Measurements from ENCODE around the gene SRL.
A peak's percentile ranks its signal among the peaks of the same experiment; 100 is the strongest.

Gene SRL

GRCh38 chr16:4241928-4242283 lies at the start of gene SRL:
TSS of gene SRL (minus strand) at chr16:4242080. CDS start at chr16:4242067, 13 bp downstream.
- no peak for DNase-seq

GRCh38 chr16:4290236-4290830 lies 48.5 kb upstream of the SRL start:
- no peak for DNase-seq

- peak; percentile 22 to 32 for DNase-seq
These were observed 46.5 kb upstream of the SRL start for GRCh38 chr16:4288148-4288921.

DNA sequence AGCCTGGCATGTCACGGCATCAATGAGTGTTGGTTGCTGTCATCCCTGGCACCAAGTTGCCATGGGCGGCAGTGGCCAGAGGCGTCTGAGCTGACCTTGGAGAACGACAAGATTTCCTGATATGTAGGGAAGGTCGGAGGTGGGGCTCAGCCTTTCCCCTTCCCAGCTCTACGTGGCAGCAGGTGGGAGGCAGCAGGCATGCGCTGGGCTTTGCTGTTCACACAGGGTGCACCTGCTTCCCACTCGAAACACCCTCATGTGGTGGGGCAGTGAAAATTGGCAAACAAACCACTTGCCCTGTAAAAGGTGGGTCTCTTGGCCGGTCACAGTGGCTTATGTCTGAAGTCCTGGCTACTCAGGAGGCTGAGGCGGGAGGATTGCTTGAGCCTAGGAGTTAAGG lies 43.3 kb upstream of the SRL start:
- no peak for DNase-seq

GRCh38 chr16:4283939-4284338 lies 42.1 kb upstream of the SRL start:
- no peak for DNase-seq

DNA sequence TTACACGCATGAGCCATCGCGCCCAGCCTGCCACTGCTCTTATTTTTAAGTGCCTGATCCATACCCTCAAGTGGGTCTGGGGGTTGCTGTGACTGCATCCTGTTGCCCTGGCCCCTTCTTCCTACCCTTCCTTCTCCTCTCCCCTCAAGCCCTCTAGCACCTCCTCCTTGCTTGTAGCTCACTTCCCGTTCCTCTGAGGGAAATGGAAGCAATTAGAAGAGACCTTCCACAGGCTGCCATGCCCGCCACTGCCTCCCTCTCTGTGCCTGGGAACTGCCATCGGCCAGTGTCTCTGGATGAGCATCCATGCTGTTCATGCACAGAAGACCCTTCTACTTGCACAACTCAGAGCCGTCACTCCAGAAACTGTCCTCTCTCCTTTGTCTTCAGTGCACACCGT lies 41.6 kb upstream of the SRL start:
- no peak for DNase-seq

- DNase-seq, result no peak
These were observed 38.7 kb upstream of the SRL start for GRCh38 chr16:4280625-4281024.

- no peak for DNase-seq
These were observed 36.2 kb upstream of the SRL start for GRCh38 chr16:4277987-4278513.

- DNase-seq, result no peak
These were observed 34.0 kb upstream of the SRL start for GRCh38 chr16:4275861-4276260.

GRCh38 chr16:4273858-4274311 lies 32.0 kb upstream of the SRL start:
- DNase-seq, result peak in 1 of 2 experiments; percentile 12

- no peak for DNase-seq
These were observed 30.5 kb upstream of the SRL start for GRCh38 chr16:4272114-4272956.

- peak; percentile 36 to 52 for DNase-seq
These were observed 29.6 kb upstream of the SRL start for GRCh38 chr16:4271176-4272113.

DNA sequence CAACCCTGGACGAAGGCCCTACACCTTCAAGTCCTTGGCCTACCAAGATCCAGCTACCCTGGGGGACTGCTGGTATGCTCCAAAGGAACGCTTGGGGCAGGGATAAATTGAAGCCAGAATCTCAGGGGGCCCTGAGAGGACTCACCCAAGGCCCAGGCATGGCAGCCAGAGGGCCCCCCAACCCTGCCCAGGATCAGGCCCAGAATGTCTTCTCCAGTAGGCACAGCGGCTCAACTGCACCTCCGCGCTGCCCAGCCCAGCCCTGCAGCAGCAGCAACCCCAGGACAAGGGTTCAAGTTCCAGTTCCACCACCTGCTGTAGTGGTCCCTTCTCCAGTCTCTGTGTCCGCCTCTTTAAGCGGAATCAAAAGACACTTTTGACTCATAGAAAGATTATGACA lies 28.7 kb upstream of the SRL start:
- DNase-seq, result no peak

GRCh38 chr16:4270091-4270490 lies 28.2 kb upstream of the SRL start:
- no peak for DNase-seq

DNA sequence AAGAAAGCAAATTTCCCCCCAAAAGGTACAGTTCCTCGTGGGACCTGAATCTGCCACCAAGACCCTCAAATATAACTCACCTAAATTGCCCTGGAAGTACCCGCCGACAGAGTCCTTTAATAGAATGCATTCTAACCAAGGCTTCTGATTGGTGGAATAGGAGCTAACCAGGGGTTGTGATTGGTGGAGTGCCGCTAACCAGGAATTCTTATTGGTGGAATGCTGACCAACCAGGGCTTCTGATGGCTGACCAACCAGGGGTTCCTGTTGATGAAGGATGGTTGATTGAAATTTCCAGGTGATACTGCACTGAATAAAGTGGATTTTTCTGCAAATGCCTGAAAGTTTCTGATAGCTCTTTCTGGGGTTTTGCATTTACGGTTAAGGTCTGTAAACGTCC lies 24.5 kb upstream of the SRL start:
- no peak for DNase-seq

- no peak for DNase-seq
These were observed 23.8 kb upstream of the SRL start for GRCh38 chr16:4265676-4266075.

GRCh38 chr16:4264546-4264945 lies 22.7 kb upstream of the SRL start:
- DNase-seq, result no peak

DNA sequence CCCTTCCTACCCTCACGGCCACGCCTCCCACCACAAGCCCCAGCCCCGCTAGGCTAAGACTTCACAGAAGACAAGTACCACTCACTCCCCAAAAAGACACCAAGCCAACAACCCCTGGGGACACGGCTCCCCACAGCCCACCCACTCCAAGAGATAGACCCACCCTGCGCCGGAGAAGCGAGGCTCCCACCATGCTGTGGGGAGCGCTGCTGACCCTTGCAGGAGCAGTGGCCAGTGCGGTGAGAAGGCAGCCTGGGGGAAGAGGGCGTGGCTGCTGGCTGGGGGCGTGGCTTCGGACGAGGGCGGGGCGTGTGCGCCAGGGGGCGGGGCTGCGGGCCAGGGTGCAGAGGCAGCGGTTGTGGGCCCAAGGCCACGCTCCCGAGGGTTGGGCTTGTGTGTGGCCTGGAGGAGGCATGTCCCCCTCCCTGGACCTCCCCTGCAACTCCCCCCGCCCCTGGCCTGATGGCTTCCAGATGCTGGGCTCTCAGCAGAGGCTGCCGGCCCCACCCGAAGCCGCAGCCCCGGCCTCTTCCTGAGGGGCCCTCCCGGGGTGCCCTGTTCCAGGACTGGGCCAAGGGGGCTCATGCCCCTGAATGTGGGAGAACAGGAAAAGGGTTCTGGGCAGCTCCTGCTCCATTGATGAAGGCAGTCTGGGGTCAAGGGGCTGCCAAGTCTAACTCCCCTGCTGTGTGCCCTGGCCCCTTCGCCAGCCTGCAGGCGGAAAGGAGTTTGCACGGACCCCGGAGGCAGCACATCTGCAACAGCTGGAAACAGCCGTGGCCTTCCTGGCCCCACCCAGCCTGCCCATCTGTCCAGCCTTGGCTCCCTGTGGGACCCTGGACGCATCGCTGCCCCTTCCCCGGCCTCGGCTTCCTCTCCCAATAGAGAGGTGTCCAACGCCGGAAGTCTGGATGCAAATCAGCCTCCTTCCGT lies 21.9 kb upstream of the SRL start:
- DNase-seq, result no peak

DNA sequence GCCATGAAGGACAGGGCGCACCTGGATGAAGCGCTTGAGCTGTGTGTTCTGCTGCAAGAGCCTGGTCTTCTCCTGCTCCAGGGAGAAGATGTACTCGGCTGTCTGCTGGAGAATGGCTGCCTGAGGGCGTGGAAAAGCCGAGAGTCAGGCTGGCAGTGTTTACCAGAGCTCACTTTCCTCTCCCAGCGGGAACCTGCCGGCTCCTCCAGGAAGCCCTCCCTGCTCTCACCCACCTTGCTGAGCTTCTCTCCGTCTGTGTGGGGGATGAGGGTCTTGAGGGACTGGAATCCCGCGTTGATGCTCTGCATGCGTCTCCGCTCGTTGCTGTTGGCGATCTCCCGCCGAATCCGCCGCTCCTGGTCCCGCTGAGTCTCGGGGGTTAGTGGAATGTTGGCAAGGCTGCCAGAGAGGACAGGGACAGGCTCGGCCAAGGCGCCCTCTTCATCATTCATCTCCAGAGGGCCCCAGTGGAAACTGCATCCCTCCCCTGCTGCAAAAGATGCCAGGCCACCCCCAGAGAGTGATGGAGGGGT lies 20.5 kb upstream of the SRL start:
- no peak for DNase-seq

- no peak for DNase-seq
These were observed 19.8 kb upstream of the SRL start for GRCh38 chr16:4261557-4262172.

All from NCI-H187 (cell line).